Progenitor cell of endocrine pancreas (in vitro differentiated cells): ENCODE results near the gene ASXL2. TPM values are rescaled to one million over a fixed set of nuclear protein-coding genes. Genes with fewer than 3 reads are reported as not detected.

Experiments
- DNase-seq: peaks from one replicate; pipeline ENCODE4 v3.0.0; 2021; ENCODE audit warnings: low spot score; ENCODE audit not compliant: unreplicated experiment
- H3K27ac Mint-ChIP-seq: 2 replicates; pipeline ENCODE4 v1.8.0; 2021; ENCODE audit warnings: mild to moderate bottlenecking, moderate library complexity, mixed read lengths
- H3K27me3 Mint-ChIP-seq: 2 replicates; pipeline ENCODE4 v1.8.0; 2021; ENCODE audit warnings: mixed read lengths
- H3K36me3 Mint-ChIP-seq: 2 replicates; pipeline ENCODE4 v1.8.0; 2022; ENCODE audit warnings: mixed read lengths; ENCODE audit not compliant: insufficient read depth
- H3K4me1 Mint-ChIP-seq: 2 replicates; pipeline ENCODE4 v1.8.0; 2021; ENCODE audit warnings: low read depth, mixed read lengths
- H3K4me3 Mint-ChIP-seq: 2 replicates; pipeline ENCODE4 v1.8.0; 2021; ENCODE audit warnings: low read depth, mild to moderate bottlenecking, moderate library complexity, mixed read lengths
- H3K9me3 Mint-ChIP-seq: 2 replicates; pipeline ENCODE4 v1.8.0; 2021; ENCODE audit warnings: low read depth, mixed read lengths
- total RNA-seq: library from RNA; stranded (reverse); gene quantifications from 2 replicates; pipeline ENCODE4 v1.2.1, GENCODE V29; 2021
- TF ChIP-seq, protein P1 (sequence below): fragments of 200-600 bp; sonication (generic); IDR thresholded peaks from one replicate; pipeline ENCODE4 v1.5.0; 2021; ENCODE audit warnings: antibody characterized with exemption, mild to moderate bottlenecking; ENCODE audit not compliant: unreplicated experiment

ASXL2 gene
- total RNA-seq, 1 donor from 2014 or later, result 24.8 TPM

DNA sequence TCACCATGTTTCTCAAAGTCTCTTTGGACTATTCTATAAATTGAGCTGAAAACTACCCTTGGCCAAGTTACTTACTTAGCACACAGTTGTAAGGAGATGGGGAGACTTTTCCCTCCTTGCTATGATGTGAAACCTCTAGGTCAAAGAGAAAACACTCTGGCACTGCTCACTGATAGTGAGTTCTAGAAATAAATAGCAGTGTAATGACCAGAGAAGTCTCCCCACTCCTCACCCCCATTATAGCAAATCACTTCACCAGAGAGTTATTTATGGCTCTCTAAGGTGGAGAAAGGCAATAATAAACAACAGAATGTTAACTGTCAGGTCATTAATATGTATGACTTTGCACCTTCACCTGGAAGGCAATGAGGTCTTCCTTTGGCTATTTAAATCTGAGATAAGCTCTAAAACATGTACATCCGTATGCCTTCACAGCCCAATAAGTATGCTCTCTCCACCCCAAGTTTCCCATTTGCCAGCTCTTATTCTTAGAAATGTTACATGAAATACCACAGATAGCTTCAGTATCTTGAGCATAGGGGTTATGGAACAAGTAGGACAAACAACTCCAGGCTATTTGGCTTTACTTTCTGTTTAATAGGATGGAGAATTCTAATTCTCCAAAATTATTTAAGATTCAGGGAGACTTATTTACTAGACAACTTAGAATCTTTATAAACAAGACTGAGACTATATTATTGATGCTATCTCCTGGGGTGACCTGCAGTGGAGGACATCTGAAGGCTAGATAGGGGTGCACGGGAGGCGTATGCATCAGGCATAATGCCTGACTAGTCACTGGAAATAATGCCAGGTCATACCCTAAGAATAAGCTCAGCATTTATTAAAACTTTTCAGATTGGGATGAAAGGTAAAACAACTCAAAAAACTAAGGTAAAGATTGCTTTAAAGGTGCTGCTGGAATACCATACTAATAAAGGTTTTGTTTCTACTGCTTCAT is 139.6 kb downstream of the ASXL2 start:
- Mint-ChIP-seq H3K4me3 (no peak overlapping the region), H3K9me3 (no peaks in the 10 kb centered on the region), H3K27ac (no peak overlapping the region), H3K36me3 (peaks cover 6% of the 10 kb centered on the region), H3K27me3 (no peaks in the 10 kb centered on the region), H3K4me1 (peaks cover 5% of the 10 kb centered on the region)
- no peak for DNase-seq
- TF ChIP-seq, protein P1, sequence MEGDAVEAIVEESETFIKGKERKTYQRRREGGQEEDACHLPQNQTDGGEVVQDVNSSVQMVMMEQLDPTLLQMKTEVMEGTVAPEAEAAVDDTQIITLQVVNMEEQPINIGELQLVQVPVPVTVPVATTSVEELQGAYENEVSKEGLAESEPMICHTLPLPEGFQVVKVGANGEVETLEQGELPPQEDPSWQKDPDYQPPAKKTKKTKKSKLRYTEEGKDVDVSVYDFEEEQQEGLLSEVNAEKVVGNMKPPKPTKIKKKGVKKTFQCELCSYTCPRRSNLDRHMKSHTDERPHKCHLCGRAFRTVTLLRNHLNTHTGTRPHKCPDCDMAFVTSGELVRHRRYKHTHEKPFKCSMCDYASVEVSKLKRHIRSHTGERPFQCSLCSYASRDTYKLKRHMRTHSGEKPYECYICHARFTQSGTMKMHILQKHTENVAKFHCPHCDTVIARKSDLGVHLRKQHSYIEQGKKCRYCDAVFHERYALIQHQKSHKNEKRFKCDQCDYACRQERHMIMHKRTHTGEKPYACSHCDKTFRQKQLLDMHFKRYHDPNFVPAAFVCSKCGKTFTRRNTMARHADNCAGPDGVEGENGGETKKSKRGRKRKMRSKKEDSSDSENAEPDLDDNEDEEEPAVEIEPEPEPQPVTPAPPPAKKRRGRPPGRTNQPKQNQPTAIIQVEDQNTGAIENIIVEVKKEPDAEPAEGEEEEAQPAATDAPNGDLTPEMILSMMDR, result no peak

- H3K4me1 Mint-ChIP-seq, result peaks cover 5% of the 10 kb centered on the region
- H3K36me3 Mint-ChIP-seq, result peaks cover 5% of the 10 kb centered on the region
- peaks cover 5% of the 10 kb centered on the region for H3K9me3 Mint-ChIP-seq
- no peak overlapping the region for H3K27ac Mint-ChIP-seq
- no peak for DNase-seq
- no peaks in the 10 kb centered on the region for H3K27me3 Mint-ChIP-seq
- TF ChIP-seq, protein P1, result no peak
- no peak overlapping the region for H3K4me3 Mint-ChIP-seq
Observed at GRCh38 chr2:25736899-25737515, 141.3 kb downstream of the ASXL2 start.

GRCh38 chr2:25735835-25736234 is 142.5 kb downstream of the ASXL2 start:
- Mint-ChIP-seq H3K4me1 (peaks cover 5% of the 10 kb centered on the region), H3K27ac (no peak overlapping the region), H3K27me3 (no peaks in the 10 kb centered on the region), H3K9me3 (peaks cover 5% of the 10 kb centered on the region), H3K4me3 (no peak overlapping the region), H3K36me3 (peaks cover 2% of the 10 kb centered on the region)
- TF ChIP-seq, protein P1, result no peak
- no peak for DNase-seq

DNA sequence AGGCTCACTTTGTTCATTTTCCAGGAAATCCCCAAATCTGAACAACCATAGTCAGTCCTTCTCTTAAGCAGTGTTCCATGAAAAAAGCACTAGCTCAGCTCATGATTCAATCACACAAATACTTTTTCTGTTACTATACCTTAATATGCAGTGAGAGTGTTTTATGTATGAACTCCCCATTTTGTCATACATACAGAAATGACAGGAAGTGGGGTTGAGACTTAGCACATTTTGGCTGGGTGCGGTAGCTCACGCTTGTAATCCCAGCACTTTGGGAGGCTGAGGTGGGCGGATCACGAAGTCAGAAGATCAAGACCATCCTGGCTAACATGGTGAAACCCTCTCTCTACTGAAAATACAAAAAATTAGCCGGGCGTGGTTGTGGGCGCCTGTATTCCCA is 149.7 kb downstream of the ASXL2 start:
- no peaks in the 10 kb centered on the region for H3K4me1 Mint-ChIP-seq
- H3K9me3 Mint-ChIP-seq, result peaks cover 5% of the 10 kb centered on the region
- no peaks in the 10 kb centered on the region for H3K27me3 Mint-ChIP-seq
- no peak for DNase-seq
- TF ChIP-seq, protein P1, result no peak
- H3K4me3 Mint-ChIP-seq, result no peak overlapping the region
- peaks cover 2% of the 10 kb centered on the region for H3K36me3 Mint-ChIP-seq
- no peak overlapping the region for H3K27ac Mint-ChIP-seq

- no peaks in the 10 kb centered on the region for H3K27me3 Mint-ChIP-seq
- TF ChIP-seq, protein P1, result no peak
- DNase-seq, result no peak
- H3K4me3 Mint-ChIP-seq, result no peak overlapping the region
- no peaks in the 10 kb centered on the region for H3K36me3 Mint-ChIP-seq
- H3K27ac Mint-ChIP-seq, result no peak overlapping the region
- peaks cover 4% of the 10 kb centered on the region for H3K4me1 Mint-ChIP-seq
- H3K9me3 Mint-ChIP-seq, result no peaks in the 10 kb centered on the region
Observed at GRCh38 chr2:25726522-25726921, 151.8 kb downstream of the ASXL2 start.
